ENCODE measurements around the gene METTL8.
"Not testable (repeated sequence)": the region's sequence is repeated elsewhere in the genome, so short reads cannot be mapped to it uniquely, and the experiment has no call there.

GRCh38 chr2:171311589-171311988 lies 122.2 kb downstream of the METTL8 start:
- TF ChIP-seq POLR2A, CTCF (IDR thresholded peaks at IDR 0.05): not testable (repeated sequence)
